ENCODE data around the gene CDKAL1.
A peak's percentile ranks its signal among the peaks of the same experiment; 100 is the strongest.

The CDKAL1 gene

DNA sequence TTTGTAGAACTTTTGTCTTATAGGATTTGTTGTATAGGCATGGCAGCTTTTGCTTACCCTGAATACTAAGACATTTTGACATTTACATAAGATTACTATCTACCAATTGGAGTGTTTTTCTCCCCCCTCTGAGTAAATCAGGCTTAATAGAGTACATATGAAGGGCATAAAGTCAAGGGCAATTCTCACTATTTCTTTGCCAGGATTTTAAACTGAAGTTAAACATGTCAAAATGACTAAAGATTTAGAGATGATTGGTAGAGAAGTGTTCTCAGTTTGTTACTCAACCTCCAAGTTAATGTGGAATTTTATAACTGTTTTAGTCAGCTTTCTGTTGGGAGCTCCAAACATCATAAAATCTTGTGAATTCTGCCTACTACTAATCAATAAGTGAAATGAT lies 157.8 kb downstream of the CDKAL1 start:
- no peak for DNase-seq
- no peak overlapping the region for H3K27ac ChIP-seq
- in situ Hi-C loops (cut with HindIII; ENCODE audit: low pct_ligation_motif_present, low sequenced_read_pairs), result no loop called here
- TF ChIP-seq, protein P1, sequence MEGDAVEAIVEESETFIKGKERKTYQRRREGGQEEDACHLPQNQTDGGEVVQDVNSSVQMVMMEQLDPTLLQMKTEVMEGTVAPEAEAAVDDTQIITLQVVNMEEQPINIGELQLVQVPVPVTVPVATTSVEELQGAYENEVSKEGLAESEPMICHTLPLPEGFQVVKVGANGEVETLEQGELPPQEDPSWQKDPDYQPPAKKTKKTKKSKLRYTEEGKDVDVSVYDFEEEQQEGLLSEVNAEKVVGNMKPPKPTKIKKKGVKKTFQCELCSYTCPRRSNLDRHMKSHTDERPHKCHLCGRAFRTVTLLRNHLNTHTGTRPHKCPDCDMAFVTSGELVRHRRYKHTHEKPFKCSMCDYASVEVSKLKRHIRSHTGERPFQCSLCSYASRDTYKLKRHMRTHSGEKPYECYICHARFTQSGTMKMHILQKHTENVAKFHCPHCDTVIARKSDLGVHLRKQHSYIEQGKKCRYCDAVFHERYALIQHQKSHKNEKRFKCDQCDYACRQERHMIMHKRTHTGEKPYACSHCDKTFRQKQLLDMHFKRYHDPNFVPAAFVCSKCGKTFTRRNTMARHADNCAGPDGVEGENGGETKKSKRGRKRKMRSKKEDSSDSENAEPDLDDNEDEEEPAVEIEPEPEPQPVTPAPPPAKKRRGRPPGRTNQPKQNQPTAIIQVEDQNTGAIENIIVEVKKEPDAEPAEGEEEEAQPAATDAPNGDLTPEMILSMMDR (IDR thresholded peaks at IDR 0.05; ENCODE audit: low read depth, low read length, missing control alignments), result no peak
- H3K36me3 ChIP-seq (replicated peaks), result no peaks in the 10 kb centered on the region
- no peaks in the 10 kb centered on the region for H3K27me3 ChIP-seq (replicated peaks)
- no peak overlapping the region for H3K4me3 ChIP-seq (ENCODE audit: low read depth, low read length)

DNA sequence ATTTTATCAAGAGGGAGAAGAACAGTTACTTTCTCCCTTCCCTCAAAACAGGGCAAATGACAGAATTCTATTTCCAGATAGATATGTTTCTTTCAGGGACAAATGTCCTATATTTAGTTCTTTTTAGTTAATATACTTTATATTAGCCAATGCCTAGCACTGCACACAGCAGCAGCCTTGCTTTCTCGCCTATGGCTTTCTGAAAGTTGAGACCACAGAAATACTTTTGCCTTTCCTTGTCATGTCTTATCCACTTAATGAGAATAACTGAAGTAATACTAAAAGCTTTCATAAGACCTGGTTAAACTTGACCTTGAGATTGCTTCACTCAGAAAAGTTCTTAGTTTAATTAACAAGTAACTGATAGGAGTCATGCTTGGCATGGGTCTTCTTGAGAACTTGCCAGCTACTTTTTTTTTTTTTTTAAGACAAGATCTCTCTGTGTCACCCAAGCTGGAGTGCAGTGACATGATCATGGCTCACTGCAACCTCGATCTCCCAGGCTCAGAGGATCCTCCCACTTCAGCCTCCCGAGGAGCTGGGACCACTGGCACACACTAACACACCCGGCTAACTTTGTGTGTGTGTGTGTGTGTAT lies 159.3 kb downstream of the CDKAL1 start:
- TF ChIP-seq, protein P1 (IDR thresholded peaks at IDR 0.05; ENCODE audit: low read depth, low read length, missing control alignments), result no peak
- in situ Hi-C loops (cut with HindIII; ENCODE audit: low pct_ligation_motif_present, low sequenced_read_pairs), result no loop called here
- no peak for DNase-seq

DNA sequence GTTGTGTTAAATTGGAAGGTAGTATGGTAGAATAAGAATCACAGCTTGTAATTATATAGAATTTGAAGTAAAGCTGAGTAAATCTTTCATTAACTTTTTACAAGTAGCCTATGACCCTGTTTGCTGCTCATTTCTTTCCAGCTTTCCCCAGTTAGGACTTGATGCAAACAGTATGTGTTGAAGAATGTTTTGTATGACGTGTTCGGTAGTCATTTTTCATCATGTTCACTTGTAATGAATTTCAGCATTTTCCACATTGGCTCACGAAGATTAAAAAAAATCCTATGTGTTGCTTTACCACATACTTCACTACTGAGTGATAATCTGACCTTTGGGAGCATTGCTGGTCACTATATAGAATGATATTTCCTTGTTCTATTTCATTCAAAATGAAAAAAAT lies 162.4 kb downstream of the CDKAL1 start:
- H3K27me3 ChIP-seq (replicated peaks), result no peaks in the 10 kb centered on the region
- in situ Hi-C loops (cut with HindIII; ENCODE audit: low pct_ligation_motif_present, low sequenced_read_pairs), result no loop called here
- H3K4me3 ChIP-seq (ENCODE audit: low read depth, low read length), result no peak overlapping the region
- H3K27ac ChIP-seq, result no peak overlapping the region
- no peaks in the 10 kb centered on the region for H3K36me3 ChIP-seq (replicated peaks)
- peak; percentile 28 for DNase-seq
- TF ChIP-seq, protein P1 (IDR thresholded peaks at IDR 0.05; ENCODE audit: low read depth, low read length, missing control alignments), result no peak

More for the DNA sequence above, 159.3 kb downstream of the CDKAL1 start:
- Histone ChIP-seq H3K27ac (no peak overlapping the region), H3K4me3 (ENCODE audit: low read depth, low read length) (no peak overlapping the region), H3K36me3 (replicated peaks) (no peaks in the 10 kb centered on the region), H3K27me3 (replicated peaks) (no peaks in the 10 kb centered on the region)

DNA sequence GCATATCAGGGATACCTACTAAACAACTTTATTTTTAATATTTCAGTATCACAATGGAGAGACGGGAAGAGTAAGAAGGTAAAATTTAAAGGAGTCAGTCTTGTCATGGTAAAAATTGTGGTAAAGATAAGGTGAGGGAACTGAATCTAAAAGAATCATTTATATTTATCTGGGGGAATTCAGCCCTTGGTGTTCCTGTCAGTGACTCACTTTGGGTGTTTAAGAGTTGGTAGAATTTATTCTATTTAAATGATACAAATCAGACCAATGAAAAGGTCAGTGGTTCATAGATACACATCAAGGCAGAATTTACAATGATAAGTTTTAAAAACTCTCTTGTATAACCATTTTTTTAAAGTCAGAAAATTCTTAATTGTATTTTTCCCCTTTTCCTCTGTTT lies 164.4 kb downstream of the CDKAL1 start:
- no peak for DNase-seq
- H3K27me3 ChIP-seq (replicated peaks), result no peaks in the 10 kb centered on the region
- H3K27ac ChIP-seq, result no peak overlapping the region
- TF ChIP-seq, protein P1 (IDR thresholded peaks at IDR 0.05; ENCODE audit: low read depth, low read length, missing control alignments), result no peak
- in situ Hi-C loops (cut with HindIII; ENCODE audit: low pct_ligation_motif_present, low sequenced_read_pairs), result no loop called here
- no peaks in the 10 kb centered on the region for H3K36me3 ChIP-seq (replicated peaks)
- H3K4me3 ChIP-seq (ENCODE audit: low read depth, low read length), result no peak overlapping the region

DNA sequence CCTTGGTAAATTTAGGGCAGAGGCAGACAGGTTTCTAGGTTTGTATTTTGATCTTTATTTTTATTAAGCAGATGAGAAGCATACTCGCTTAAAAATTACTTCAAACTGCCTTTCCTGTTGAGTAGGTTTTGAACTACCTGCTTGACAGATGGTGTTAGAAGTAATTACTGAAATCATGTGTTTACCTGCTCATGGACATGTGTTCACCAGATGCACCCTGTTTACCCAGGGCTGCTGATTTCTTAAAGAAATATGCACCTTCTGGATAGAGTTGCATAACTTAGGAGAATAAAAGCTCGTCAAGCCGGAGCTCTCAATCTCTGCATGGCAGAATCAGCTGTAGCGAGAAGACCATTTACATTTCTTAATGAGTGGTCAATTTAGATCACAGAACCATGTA lies 165.1 kb downstream of the CDKAL1 start:
- no peak for DNase-seq
- in situ Hi-C loops (cut with HindIII; ENCODE audit: low pct_ligation_motif_present, low sequenced_read_pairs), result no loop called here
- TF ChIP-seq, protein P1 (IDR thresholded peaks at IDR 0.05; ENCODE audit: low read depth, low read length, missing control alignments), result no peak
- H3K27ac ChIP-seq, result no peak overlapping the region
- no peaks in the 10 kb centered on the region for H3K36me3 ChIP-seq (replicated peaks)
- no peaks in the 10 kb centered on the region for H3K27me3 ChIP-seq (replicated peaks)
- H3K4me3 ChIP-seq (ENCODE audit: low read depth, low read length), result no peak overlapping the region

DNA sequence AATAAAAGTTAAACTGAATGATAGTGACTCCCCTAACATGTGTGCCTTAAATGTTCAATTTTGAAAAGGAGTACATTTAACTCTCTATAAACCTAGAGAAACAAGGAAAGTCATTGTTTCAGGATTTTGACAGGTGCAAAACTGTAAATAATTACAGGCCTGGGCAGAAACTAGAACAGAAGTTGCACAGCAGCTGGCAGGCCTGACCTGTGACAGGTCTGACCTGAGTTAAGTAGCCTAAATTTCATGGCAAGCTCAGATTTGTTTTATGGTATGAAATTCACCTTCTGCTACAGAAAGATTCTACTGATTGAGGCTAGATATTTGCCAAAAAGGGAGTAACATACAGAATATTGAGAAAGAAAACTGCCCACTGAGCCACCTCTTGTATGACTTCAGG lies 166.1 kb downstream of the CDKAL1 start:
- no peaks in the 10 kb centered on the region for H3K27me3 ChIP-seq (replicated peaks)
- in situ Hi-C loops (cut with HindIII; ENCODE audit: low pct_ligation_motif_present, low sequenced_read_pairs), result no loop called here
- H3K27ac ChIP-seq, result no peak overlapping the region
- H3K4me3 ChIP-seq (ENCODE audit: low read depth, low read length), result no peak overlapping the region
- H3K36me3 ChIP-seq (replicated peaks), result no peaks in the 10 kb centered on the region
- TF ChIP-seq, protein P1 (IDR thresholded peaks at IDR 0.05; ENCODE audit: low read depth, low read length, missing control alignments), result no peak
- DNase-seq, result no peak

Data from brain microvascular endothelial cell (primary cell).